AG09319 (cell line): ENCODE results near the gene TACC3.

Source experiments
- DNase-seq: peaks from one replicate; pipeline ENCODE4 v3.0.0-alpha.2; 2010; ENCODE audit warnings: low read depth; ENCODE audit errors: extremely low read depth
- TF ChIP-seq, protein P1 (sequence below): IDR thresholded peaks from 2 replicates; pipeline ENCODE4 v1.5.1; 2011; ENCODE audit warnings: low read depth, mild to moderate bottlenecking, inconsistent platforms, low read length, moderate library complexity

The TACC3 gene

DNA sequence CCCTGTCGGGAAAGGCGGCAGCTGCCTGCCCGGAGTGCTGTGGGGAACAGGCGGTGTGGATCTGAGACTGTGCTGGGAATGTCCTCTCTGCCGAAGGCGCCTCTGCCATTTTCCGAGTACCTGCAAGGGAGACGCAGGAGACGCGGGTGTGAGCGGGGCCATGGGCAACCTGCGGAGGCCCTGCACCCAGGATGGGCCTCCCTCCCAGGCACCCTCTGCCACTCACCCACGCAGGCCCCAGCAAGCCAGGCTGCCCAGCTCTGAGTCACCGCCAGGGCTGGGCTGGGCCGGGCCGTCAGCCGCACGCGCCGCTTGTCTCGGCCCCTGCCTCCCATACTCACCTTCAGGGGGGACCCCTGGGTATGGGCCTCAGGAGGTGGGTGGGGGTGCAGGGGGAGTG, 68.2 kb downstream of the TACC3 start:
- TF ChIP-seq, protein P1, sequence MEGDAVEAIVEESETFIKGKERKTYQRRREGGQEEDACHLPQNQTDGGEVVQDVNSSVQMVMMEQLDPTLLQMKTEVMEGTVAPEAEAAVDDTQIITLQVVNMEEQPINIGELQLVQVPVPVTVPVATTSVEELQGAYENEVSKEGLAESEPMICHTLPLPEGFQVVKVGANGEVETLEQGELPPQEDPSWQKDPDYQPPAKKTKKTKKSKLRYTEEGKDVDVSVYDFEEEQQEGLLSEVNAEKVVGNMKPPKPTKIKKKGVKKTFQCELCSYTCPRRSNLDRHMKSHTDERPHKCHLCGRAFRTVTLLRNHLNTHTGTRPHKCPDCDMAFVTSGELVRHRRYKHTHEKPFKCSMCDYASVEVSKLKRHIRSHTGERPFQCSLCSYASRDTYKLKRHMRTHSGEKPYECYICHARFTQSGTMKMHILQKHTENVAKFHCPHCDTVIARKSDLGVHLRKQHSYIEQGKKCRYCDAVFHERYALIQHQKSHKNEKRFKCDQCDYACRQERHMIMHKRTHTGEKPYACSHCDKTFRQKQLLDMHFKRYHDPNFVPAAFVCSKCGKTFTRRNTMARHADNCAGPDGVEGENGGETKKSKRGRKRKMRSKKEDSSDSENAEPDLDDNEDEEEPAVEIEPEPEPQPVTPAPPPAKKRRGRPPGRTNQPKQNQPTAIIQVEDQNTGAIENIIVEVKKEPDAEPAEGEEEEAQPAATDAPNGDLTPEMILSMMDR: no peak
- no peak for DNase-seq

- TF ChIP-seq, protein P1: no peak
- DNase-seq: no peak
Measured at GRCh38 chr4:1790005-1790404, 68.7 kb downstream of the TACC3 start.

DNA sequence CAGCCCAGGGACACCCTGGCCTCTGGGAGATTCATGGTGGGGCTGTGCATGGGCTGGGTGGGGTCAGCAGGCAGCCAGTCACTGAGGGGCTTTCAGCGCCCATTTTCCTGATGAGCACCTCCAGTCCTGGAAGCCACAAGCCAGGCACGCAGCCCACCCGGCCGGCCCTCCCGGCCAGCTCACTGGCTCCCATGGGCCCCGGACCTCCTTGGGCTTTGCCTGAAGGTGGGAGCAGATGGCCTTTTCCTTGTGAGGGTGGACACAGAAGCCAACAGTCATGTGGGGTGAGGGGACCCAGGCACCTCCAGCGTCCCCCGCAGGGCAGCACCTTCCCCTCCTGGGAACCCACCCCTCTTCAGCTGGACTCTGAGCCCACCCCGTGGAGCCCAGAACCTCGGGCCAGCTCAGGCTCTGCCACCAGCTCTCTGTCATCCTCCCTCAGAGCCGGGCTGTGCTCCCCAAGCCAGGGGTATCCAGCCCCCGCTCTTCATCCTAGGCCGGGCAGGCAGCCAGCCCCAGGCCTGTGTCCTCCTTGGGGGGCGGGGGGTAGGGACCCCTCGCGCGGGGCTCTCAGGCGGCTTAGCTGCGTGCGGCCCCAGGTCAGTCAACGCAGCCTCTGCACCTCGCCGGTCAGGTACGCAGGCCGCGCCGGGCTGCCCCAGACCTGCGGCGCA, 71.0 kb downstream of the TACC3 start:
- DNase-seq: no peak
- TF ChIP-seq, protein P1: no peak

DNA sequence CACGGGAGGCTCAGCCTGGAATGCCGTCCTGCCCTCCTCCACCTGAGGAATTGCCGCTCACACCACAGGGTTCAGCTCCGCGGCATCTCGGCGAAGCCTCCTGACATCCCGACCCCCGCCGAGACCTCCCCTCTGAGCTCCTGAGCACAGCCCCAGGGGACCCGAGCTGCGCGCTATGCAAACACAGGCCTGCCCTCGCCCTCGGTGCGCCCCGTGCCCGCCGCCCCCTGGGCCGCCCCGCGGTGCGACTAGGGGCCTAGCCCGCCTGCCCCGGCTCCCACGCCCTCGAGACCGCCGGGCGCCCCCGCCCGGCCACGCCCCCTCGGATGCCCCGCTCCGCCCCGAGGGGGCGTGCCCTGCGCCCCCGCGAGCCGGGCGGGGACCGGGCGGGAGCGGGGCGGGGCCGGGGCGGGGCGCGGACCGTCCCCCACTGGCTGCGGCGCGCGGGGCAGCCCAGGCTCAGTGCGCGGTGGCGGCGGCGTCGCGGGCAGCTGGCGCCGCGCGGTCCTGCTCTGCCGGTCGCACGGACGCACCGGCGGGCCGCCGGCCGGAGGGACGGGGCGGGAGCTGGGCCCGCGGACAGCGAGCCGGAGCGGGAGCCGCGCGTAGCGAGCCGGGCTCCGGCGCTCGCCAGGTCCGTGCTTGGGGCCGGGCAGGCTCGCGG, 71.6 kb downstream of the TACC3 start, which contains the start of gene FGFR3:
Gene FGFR3, plus strand, starts transcription at position 462 of the 664 bp plus-strand sequence. CDS start 642 bp downstream, outside the sequence.
- TF ChIP-seq, protein P1: no peak

GRCh38 chr4:1793496-1793840, 72.1 kb downstream of the TACC3 start:
- DNase-seq: no peak
- TF ChIP-seq, protein P1: no peak

More for the DNA sequence above, 71.6 kb downstream of the TACC3 start, which contains the start of gene FGFR3:
- no peak for DNase-seq

DNA sequence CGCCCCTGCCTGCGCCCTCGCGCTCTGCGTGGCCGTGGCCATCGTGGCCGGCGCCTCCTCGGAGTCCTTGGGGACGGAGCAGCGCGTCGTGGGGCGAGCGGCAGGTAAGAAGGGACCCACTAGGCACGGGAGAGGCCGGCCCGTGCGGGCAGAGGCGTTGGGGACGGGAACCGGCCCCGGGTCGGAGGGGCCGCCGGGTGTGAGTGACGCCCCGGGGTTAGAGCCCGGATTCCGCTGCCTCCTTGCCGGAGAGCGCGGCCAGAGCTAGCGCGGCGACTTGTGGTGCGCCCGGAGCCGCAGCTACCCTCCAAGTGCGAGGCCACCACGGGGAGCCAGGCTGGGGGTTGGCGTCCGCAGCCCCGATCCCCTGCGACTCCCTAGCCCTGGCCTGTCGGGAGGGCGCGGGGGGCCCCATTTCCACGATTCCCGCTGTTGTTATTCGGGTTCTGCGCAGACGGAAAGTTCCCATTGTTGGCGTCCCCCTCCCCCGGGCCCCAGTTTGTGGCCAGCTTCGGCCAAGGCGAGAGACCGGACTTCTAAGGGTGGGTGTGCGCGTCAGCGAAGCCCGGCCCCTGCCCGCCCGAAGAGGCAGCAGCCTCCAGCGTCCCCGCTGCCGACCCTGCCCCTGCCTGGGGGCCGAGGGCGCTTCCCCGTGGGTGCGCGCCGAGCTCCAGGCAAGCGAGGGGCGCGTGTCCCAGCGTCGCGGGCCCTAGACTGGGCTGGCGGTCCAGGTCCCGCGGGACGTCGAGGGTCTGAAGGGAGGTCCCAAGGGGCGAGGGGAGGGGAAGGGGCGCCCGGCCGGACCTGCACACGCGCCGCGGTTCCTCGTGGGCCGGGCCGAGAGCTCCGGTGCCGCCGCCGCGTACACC, 72.9 kb downstream of the TACC3 start:
- DNase-seq: no peak
- TF ChIP-seq, protein P1: no peak
